Stimulated activated naive CD8-positive, alpha-beta T cell treated with anti-CD3 and anti-CD28 coated beads, Interleukin-15, amount 100 ng/mL, for 72 hours (primary cell): ENCODE measurements around the gene CSF3.

Source experiments
- ATAC-seq: fragments of 150-1000 bp; cut with Tn5 transposase; 2 replicates; pipeline ENCODE4 v1.10.0; 2021; ENCODE audit warnings: mild to moderate bottlenecking, moderate library complexity
- DNase-seq, 2 donors: peaks; one replicate each; pipeline ENCODE4 v3.0.0; 2021 to 2022
- H3K27ac Mint-ChIP-seq, 2 donors: one replicate each; pipeline ENCODE4 v1.8.0; 2022; ENCODE audit warnings: mild to moderate bottlenecking in 2 of 2, mixed read lengths in 2 of 2, moderate library complexity in 2 of 2
- H3K27me3 Mint-ChIP-seq: one replicate; pipeline ENCODE4 v1.8.0; 2022; ENCODE audit warnings: mixed read lengths
- H3K4me1 Mint-ChIP-seq: one replicate; pipeline ENCODE4 v1.8.0; 2022; ENCODE audit warnings: mild to moderate bottlenecking, mixed read lengths
- H3K4me3 Mint-ChIP-seq, 2 donors: one replicate each; pipeline ENCODE4 v1.8.0; 2022; ENCODE audit warnings: mild to moderate bottlenecking in 2 of 2, mixed read lengths in 2 of 2, moderate library complexity in 1 of 2
- H3K9me3 Mint-ChIP-seq, 2 donors: one replicate each; pipeline ENCODE4 v1.8.0; 2022; ENCODE audit warnings: mixed read lengths in 2 of 2

Gene CSF3

GRCh38 chr17:40026816-40027613 lies 11.8 kb downstream of the CSF3 start:
- peak; percentile 69 to 71 for DNase-seq
- Mint-ChIP-seq H3K4me1 (peaks cover 24% of the 10 kb centered on the region), H3K4me3 (no peak overlapping the region), H3K27ac (peak overlapping the region in 1 of 2 donors; percentile 54), H3K9me3 (no peaks in the 10 kb centered on the region), H3K27me3 (no peaks in the 10 kb centered on the region)
- peak; percentile 93 for ATAC-seq

GRCh38 chr17:40027614-40028012 lies 12.4 kb downstream of the CSF3 start:
- H3K27ac Mint-ChIP-seq, result no peak overlapping the region
- no peak overlapping the region for H3K4me3 Mint-ChIP-seq
- ATAC-seq (peak; percentile 21), DNase-seq (no peak)
- no peaks in the 10 kb centered on the region for H3K27me3 Mint-ChIP-seq
- H3K9me3 Mint-ChIP-seq, result no peaks in the 10 kb centered on the region
- H3K4me1 Mint-ChIP-seq, result peaks cover 24% of the 10 kb centered on the region

- DNase-seq (no peak), ATAC-seq (no peak)
- Mint-ChIP-seq H3K4me1 (peaks cover 24% of the 10 kb centered on the region), H3K9me3 (no peaks in the 10 kb centered on the region), H3K27ac (no peak overlapping the region), H3K4me3 (no peak overlapping the region), H3K27me3 (no peaks in the 10 kb centered on the region)
Measured at GRCh38 chr17:40028595-40028994, 13.4 kb downstream of the CSF3 start.

GRCh38 chr17:40031706-40032105 lies 16.5 kb downstream of the CSF3 start:
- Mint-ChIP-seq H3K27ac (no peak overlapping the region), H3K27me3 (no peaks in the 10 kb centered on the region), H3K4me3 (no peak overlapping the region), H3K4me1 (peaks cover 7% of the 10 kb centered on the region), H3K9me3 (no peaks in the 10 kb centered on the region)
- ATAC-seq, result no peak
- DNase-seq, result no peak

GRCh38 chr17:40032322-40033320 lies 17.4 kb downstream of the CSF3 start:
- H3K4me1 Mint-ChIP-seq, result no peaks in the 10 kb centered on the region

GRCh38 chr17:40033339-40033738 lies 18.1 kb downstream of the CSF3 start:
- DNase-seq, result no peak
- no peak for ATAC-seq
- H3K4me1 Mint-ChIP-seq, result no peaks in the 10 kb centered on the region
- no peaks in the 10 kb centered on the region for H3K9me3 Mint-ChIP-seq
- no peak overlapping the region for H3K27ac Mint-ChIP-seq
- no peaks in the 10 kb centered on the region for H3K27me3 Mint-ChIP-seq
- no peak overlapping the region for H3K4me3 Mint-ChIP-seq

More at GRCh38 chr17:40032322-40033320, 17.4 kb downstream of the CSF3 start:
- Mint-ChIP-seq H3K9me3 (no peaks in the 10 kb centered on the region), H3K4me3 (no peak overlapping the region), H3K27me3 (no peaks in the 10 kb centered on the region), H3K27ac (no peak overlapping the region)
- ATAC-seq (no peak), DNase-seq (no peak)

DNA sequence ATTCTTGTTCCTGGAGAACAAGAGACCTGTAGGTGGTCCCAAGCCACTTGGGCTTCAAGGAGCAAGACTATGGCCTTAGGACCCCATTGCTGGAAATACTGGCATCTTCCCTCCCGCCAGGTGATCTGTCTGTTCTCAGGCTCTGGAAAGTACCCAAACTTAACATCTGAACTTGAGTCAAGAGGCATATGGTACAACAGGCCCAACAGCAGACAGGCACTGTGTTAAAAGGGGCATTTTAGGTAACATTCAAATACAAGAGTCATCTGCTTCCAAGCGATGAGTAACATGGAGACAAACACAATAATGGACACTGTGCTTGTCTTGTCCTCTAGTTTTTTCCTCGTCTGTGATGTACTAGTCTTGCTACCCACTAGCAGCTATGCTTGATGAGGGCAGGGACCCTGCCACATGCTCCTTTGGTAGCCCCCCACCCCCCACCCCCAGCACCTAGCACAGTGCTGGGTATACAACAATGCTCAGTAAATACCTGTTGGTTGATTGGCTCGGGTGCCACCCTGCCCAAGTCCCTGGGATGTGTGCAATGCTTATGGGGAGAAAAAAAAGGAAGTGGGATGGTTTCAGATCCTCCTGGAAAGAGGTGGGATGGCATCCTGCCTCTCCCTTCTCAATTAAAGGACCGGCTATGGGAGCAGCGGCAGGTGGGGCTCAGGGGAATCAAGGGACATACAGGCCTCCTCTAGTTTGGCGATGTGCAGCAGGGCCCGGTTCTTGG lies 19.4 kb downstream of the CSF3 start:
- H3K27ac Mint-ChIP-seq, result no peak overlapping the region
- H3K27me3 Mint-ChIP-seq, result no peaks in the 10 kb centered on the region
- no peak overlapping the region for H3K4me3 Mint-ChIP-seq
- ATAC-seq (no peak), DNase-seq (no peak)
- no peaks in the 10 kb centered on the region for H3K9me3 Mint-ChIP-seq
- no peaks in the 10 kb centered on the region for H3K4me1 Mint-ChIP-seq

DNA sequence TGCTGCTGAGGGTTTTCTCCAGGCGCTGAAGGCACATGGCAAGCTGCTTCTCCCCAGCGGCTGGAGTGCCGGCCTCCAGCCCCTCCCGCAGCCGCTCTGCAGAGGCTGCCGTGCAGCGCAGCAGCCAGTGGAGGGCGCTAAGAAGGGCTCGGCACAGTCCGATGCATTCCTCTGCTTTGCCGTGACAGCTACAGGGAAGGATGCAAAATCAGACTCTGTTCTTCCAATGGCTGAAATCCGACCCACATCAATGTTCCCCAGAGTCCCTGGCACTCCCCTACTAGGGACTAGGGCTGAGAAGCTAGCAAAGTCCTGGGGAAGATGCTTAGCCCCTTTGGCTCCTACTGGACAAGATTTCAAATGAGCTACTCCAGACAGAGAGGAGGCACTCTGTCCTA lies 19.9 kb downstream of the CSF3 start:
- no peaks in the 10 kb centered on the region for H3K9me3 Mint-ChIP-seq
- no peak overlapping the region for H3K4me3 Mint-ChIP-seq
- DNase-seq (no peak), ATAC-seq (no peak)
- H3K27me3 Mint-ChIP-seq, result no peaks in the 10 kb centered on the region
- no peak overlapping the region for H3K27ac Mint-ChIP-seq
- H3K4me1 Mint-ChIP-seq, result no peaks in the 10 kb centered on the region

- Mint-ChIP-seq H3K4me3 (no peak overlapping the region), H3K4me1 (no peaks in the 10 kb centered on the region), H3K27me3 (no peaks in the 10 kb centered on the region), H3K27ac (no peak overlapping the region), H3K9me3 (no peaks in the 10 kb centered on the region)
- no peak for DNase-seq
- ATAC-seq, result no peak
Measured at GRCh38 chr17:40038882-40039513, 23.8 kb downstream of the CSF3 start.

- no peak overlapping the region for H3K4me3 Mint-ChIP-seq
- H3K4me1 Mint-ChIP-seq, result no peaks in the 10 kb centered on the region
- DNase-seq, result no peak
- H3K27ac Mint-ChIP-seq, result peak overlapping the region in 1 of 2 donors; percentile 6
- no peaks in the 10 kb centered on the region for H3K9me3 Mint-ChIP-seq
- no peaks in the 10 kb centered on the region for H3K27me3 Mint-ChIP-seq
- ATAC-seq, result no peak
Measured at GRCh38 chr17:40041196-40041595, 26.0 kb downstream of the CSF3 start.

DNA sequence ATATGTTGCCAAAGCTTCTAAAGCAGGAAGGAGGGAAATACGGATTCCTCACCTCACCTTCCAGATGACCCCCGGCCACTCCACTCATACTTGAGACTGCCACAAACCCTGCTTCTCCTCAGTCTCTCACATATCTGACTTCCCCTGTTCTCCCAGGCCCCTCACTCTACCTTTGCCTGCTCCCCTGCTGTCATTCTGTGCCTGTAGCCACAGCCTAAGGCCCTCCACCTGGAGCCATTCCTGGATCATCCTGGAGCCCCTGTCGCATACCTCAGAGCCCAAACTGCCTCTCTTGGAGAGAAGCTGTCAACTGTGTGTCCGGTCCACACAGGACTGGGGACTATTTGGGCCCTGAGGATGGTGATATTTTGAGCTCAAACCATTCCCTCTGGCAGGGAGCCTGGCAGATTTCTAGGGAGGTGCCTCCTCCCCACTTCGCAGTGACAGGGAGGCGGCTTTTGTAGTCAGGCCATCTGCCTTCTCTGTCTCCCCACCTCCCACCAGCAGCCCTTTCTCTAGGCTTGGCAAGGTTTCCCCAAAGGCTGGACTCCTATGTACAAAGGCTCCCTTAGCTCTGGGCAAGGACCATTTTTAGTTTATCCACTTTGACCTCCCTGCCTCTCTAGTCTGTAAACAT lies 41.3 kb downstream of the CSF3 start:
- no peak overlapping the region for H3K27ac Mint-ChIP-seq
- no peak for ATAC-seq
- H3K9me3 Mint-ChIP-seq, result no peaks in the 10 kb centered on the region
- no peak for DNase-seq
- no peak overlapping the region for H3K4me3 Mint-ChIP-seq
- H3K4me1 Mint-ChIP-seq, result peaks cover 22% of the 10 kb centered on the region
- peaks cover 16% of the 10 kb centered on the region for H3K27me3 Mint-ChIP-seq

DNA sequence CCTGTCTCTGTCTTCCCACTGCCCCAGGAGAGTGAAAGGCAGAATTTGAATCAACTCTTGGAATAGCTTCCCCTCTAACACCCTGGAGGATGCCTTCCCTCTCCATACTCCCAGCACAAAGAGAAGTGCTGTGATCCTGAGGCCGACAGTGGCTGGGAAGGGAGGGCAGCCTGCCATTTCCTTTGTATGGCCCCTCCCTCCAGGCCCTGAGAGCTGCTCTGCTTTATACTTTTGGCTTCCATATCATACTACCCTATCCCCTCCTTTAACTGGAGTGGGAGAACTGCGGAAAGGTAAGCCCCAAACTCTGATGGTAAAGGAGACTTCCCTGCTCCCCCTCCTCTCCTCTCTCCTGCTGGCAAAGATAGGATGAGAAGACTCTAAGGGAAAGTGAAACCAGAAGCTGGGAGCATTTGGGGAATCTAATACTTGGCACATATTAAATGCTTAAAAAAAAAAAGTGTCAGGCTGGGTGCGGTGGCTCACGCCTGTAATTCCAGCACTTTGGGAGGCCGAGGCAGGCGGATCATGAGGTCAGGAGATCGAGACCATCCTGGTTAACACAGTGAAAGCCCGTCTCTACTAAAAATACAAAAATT lies 43.0 kb downstream of the CSF3 start:
- ATAC-seq, result no peak
- no peak for DNase-seq
- no peaks in the 10 kb centered on the region for H3K9me3 Mint-ChIP-seq
- H3K4me1 Mint-ChIP-seq, result peaks cover 25% of the 10 kb centered on the region
- H3K27ac Mint-ChIP-seq, result peak overlapping the region in 1 of 2 donors; percentile 85
- peaks cover 23% of the 10 kb centered on the region for H3K27me3 Mint-ChIP-seq
- no peak overlapping the region for H3K4me3 Mint-ChIP-seq

- Mint-ChIP-seq H3K9me3 (no peaks in the 10 kb centered on the region), H3K27me3 (peaks cover 23% of the 10 kb centered on the region), H3K4me3 (no peak overlapping the region), H3K27ac (no peak overlapping the region), H3K4me1 (peaks cover 27% of the 10 kb centered on the region)
- ATAC-seq (no peak), DNase-seq (no peak)
Measured at GRCh38 chr17:40058865-40059264, 43.6 kb downstream of the CSF3 start.

DNA sequence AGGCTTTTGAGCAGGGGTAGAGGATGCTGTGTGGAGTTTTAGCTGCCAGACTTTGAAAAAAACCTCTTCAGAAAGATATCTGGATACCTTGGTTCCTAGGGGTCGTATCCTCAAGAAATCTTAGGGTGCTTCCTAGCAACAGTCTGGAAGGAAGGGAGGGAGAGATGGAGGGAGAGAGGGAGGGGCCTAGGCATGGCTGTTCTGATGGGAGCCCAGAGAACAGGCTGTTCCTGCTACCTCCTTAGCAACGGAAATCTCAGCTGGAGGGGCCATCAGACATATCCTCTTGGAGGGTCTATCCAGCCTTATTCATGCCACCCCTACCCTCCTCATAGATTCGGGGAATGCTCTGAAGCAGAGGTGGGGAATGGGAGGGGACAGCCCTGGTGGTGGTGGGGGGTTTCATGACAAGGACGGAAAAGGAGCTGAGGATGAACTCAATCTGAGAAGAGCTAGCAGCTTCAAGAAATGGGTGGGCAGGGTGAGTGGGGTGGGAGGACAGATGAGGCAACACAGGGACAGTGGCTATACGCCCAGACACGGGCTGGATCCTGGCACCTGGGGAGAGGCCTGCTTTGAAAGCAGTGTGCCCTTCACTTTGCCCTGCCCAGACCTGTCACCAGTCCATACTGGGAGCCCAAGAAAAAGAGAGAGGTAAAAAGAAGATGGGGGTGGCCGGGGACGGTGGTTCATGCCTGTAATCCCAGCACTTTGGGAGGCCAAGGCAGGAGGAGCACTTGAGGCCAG lies 44.7 kb downstream of the CSF3 start:
- peaks cover 34% of the 10 kb centered on the region for H3K4me1 Mint-ChIP-seq
- H3K4me3 Mint-ChIP-seq, result no peak overlapping the region
- no peak overlapping the region for H3K27ac Mint-ChIP-seq
- H3K27me3 Mint-ChIP-seq, result peaks cover 23% of the 10 kb centered on the region
- DNase-seq (no peak), ATAC-seq (no peak)
- no peaks in the 10 kb centered on the region for H3K9me3 Mint-ChIP-seq
